HepG2 (cell line): ENCODE results near the gene TMEM182. TPM values are rescaled to one million over a fixed set of nuclear protein-coding genes. Genes with fewer than 3 reads are reported as not detected.

Source experiments
- ARNT2 ChIP-seq: sonication (generic); formaldehyde crosslinking; IDR thresholded peaks from 2 replicates; pipeline ENCODE4 v1.8.0; 2022; ENCODE audit warnings: mild to moderate bottlenecking, low read depth, missing genetic modification reagents, moderate library complexity
- CAMTA2 ChIP-seq: sonication (generic); formaldehyde crosslinking; IDR thresholded peaks from 2 replicates; pipeline ENCODE4 v1.4.0; 2020; ENCODE audit warnings: mild to moderate bottlenecking, missing genetic modification reagents, borderline replicate concordance
- FOXO1 ChIP-seq: sonication (generic); formaldehyde crosslinking; IDR thresholded peaks from 2 replicates; pipeline ENCODE4 v1.4.0; 2020; ENCODE audit warnings: missing genetic modification reagents
- GMEB1 ChIP-seq: sonication (generic); formaldehyde crosslinking; IDR thresholded peaks from 2 replicates; pipeline ENCODE4 v1.5.1; 2020; ENCODE audit warnings: missing genetic modification reagents, mild to moderate bottlenecking, borderline replicate concordance
- GTF2F1 ChIP-seq: fragments of 150-350 bp; IDR thresholded peaks from 2 replicates; pipeline ENCODE4 v1.6.1; 2014; ENCODE audit warnings: low read length
- HMGA1 ChIP-seq: sonication (generic); formaldehyde crosslinking; conservative IDR thresholded peaks from 2 replicates; pipeline ENCODE4 v1.4.0; 2020; ENCODE audit warnings: missing genetic modification reagents
- LBX2 ChIP-seq: sonication (generic); formaldehyde crosslinking; IDR thresholded peaks from 2 replicates; pipeline ENCODE4 v1.5.0; 2020; ENCODE audit warnings: missing genetic modification reagents, mild to moderate bottlenecking, borderline replicate concordance
- NFKBIZ ChIP-seq: IDR thresholded peaks from 2 replicates; pipeline ENCODE4 v1.6.1; 2018; ENCODE audit warnings: missing genetic modification reagents, missing compliant biosample characterization
- RFX5 ChIP-seq: IDR thresholded peaks from 2 replicates; pipeline ENCODE4 v1.6.1; 2011; ENCODE audit warnings: low read depth, low read length, improper control_type of control experiment
- SALL1 ChIP-seq: sonication (generic); formaldehyde crosslinking; IDR thresholded peaks from 2 replicates; pipeline ENCODE4 v1.8.0; 2022; ENCODE audit warnings: mild to moderate bottlenecking, missing genetic modification reagents
- TFDP1 ChIP-seq: IDR thresholded peaks from 2 replicates; pipeline ENCODE4 v1.6.1; 2016; ENCODE audit warnings: missing compliant biosample characterization, missing genetic modification reagents, borderline replicate concordance
- ZBTB38 ChIP-seq: sonication (generic); formaldehyde crosslinking; IDR thresholded peaks from 2 replicates; pipeline ENCODE4 v1.5.1; 2020; ENCODE audit warnings: mild to moderate bottlenecking, missing genetic modification reagents
- ZBTB7A ChIP-seq: sonication (generic); formaldehyde crosslinking; IDR thresholded peaks from 2 replicates; pipeline ENCODE4 v1.8.0; 2022; ENCODE audit warnings: mild to moderate bottlenecking, missing genetic modification reagents
- ZNF232 ChIP-seq: sonication (generic); formaldehyde crosslinking; IDR thresholded peaks from 2 replicates; pipeline ENCODE4 v1.4.0; 2020; ENCODE audit warnings: missing genetic modification reagents, borderline replicate concordance
- ZNF274 ChIP-seq: sonication (generic); formaldehyde crosslinking; IDR thresholded peaks from 2 replicates; pipeline ENCODE4 v1.5.1; 2020; ENCODE audit warnings: mild to moderate bottlenecking, missing genetic modification reagents
- ZNF34 ChIP-seq: sonication (generic); formaldehyde crosslinking; IDR thresholded peaks from 2 replicates; pipeline ENCODE4 v1.4.0; 2020; ENCODE audit warnings: mild to moderate bottlenecking, missing genetic modification reagents, borderline replicate concordance
- ZNF44 ChIP-seq: sonication (generic); formaldehyde crosslinking; IDR thresholded peaks from 2 replicates; pipeline ENCODE4 v1.5.1; 2020; ENCODE audit warnings: mild to moderate bottlenecking, missing genetic modification reagents
- ZNF570 ChIP-seq: sonication (generic); formaldehyde crosslinking; IDR thresholded peaks from 2 replicates; pipeline ENCODE4 v1.4.0; 2020; ENCODE audit warnings: mild to moderate bottlenecking, missing genetic modification reagents, borderline replicate concordance
- ZNF768 ChIP-seq: sonication (generic); formaldehyde crosslinking; IDR thresholded peaks from 2 replicates; pipeline ENCODE4 v1.4.0; 2020; ENCODE audit warnings: missing genetic modification reagents
- ZNF816 ChIP-seq: sonication (generic); formaldehyde crosslinking; IDR thresholded peaks from 2 replicates; pipeline ENCODE4 v1.8.0; 2022; ENCODE audit warnings: missing genetic modification reagents, mild to moderate bottlenecking, borderline replicate concordance
- ZZZ3 ChIP-seq: sonication (generic); formaldehyde crosslinking; IDR thresholded peaks from 2 replicates; pipeline ENCODE4 v1.4.0; 2020; ENCODE audit warnings: missing genetic modification reagents, mild to moderate bottlenecking, borderline replicate concordance
- polyA plus RNA-seq, 8 experiments: library from polyadenylated mRNA; depleted of rRNA in 3 of 8; stranded (reverse) in 7 of 8; unstranded in 1 of 8; fragments of >200 nt; fragmentation: Illumina TruSeq in 4 of 8; extraction: Trizol in 4 of 8; gene quantifications; 2 replicates each; pipeline versions ENCODE4 v1.2.1 to v1.2.3, GENCODE V29; 2011 to 2016; ENCODE audit warnings: low read depth in 4 of 8, missing spikeins in 1 of 8, mixed read lengths in 1 of 8; ENCODE audit not compliant: insufficient read depth in 1 of 8
- total RNA-seq, 5 experiments: library from RNA; depleted of rRNA; stranded (reverse); fragments of >200 nt; fragmentation: Illumina TruSeq; extraction: Trizol; gene quantifications; 2 replicates each; pipeline ENCODE4 v1.2.3, GENCODE V29; 2016; ENCODE audit warnings: low read depth in 1 of 5
- TF ChIP-seq, protein P1 (sequence below): sonication (generic); formaldehyde crosslinking; IDR thresholded peaks from 2 replicates; pipeline ENCODE4 v1.9.0; 2021; ENCODE audit warnings: missing genetic modification reagents, mild to moderate bottlenecking, borderline replicate concordance
- TF ChIP-seq, protein P2 (sequence below): IDR thresholded peaks from 2 replicates; pipeline ENCODE4 v1.6.1; 2016; ENCODE audit warnings: control low read depth
- TF ChIP-seq, protein P3 (sequence below): sonication (generic); formaldehyde crosslinking; IDR thresholded peaks from 2 replicates; pipeline ENCODE4 v1.8.1; 2023; ENCODE audit warnings: missing genetic modification reagents, inconsistent platforms, borderline replicate concordance

Gene TMEM182
- total and polyA plus RNA-seq, 2 of the 13 experiments (the other 11 are each of a cell fraction or from before 2014, with no cell fraction given), result 8.7 to 8.9 TPM

GRCh38 chr2:102724016-102724490 lies 37.8 kb upstream of the TMEM182 start (continued):
- peak; percentile 63; the same call in 1 of the 2 replicates for TF ChIP-seq GMEB1 (CRISPR knock-in tag)
- TF ChIP-seq ZBTB7A (CRISPR knock-in tag), result peak; percentile 15; the same call in 1 of the 2 replicates
- no peak for TF ChIP-seq ZBTB38 (CRISPR knock-in tag)
- TF ChIP-seq ZNF816 (CRISPR knock-in tag), result no peak
- no peak for TF ChIP-seq RFX5
- TF ChIP-seq FOXO1 (CRISPR knock-in tag), result peak; percentile 78
- no peak for TF ChIP-seq HMGA1 (CRISPR knock-in tag)
- 0 out of 2 replicates have a peak, but pooled peaks have one; percentile 66 for TF ChIP-seq ZNF34
- TF ChIP-seq SALL1 (CRISPR knock-in tag), result peak; percentile 97
- no peak for TF ChIP-seq ZNF274
- TF ChIP-seq ZNF44 (CRISPR knock-in tag), result no peak
- TF ChIP-seq, protein P1, sequence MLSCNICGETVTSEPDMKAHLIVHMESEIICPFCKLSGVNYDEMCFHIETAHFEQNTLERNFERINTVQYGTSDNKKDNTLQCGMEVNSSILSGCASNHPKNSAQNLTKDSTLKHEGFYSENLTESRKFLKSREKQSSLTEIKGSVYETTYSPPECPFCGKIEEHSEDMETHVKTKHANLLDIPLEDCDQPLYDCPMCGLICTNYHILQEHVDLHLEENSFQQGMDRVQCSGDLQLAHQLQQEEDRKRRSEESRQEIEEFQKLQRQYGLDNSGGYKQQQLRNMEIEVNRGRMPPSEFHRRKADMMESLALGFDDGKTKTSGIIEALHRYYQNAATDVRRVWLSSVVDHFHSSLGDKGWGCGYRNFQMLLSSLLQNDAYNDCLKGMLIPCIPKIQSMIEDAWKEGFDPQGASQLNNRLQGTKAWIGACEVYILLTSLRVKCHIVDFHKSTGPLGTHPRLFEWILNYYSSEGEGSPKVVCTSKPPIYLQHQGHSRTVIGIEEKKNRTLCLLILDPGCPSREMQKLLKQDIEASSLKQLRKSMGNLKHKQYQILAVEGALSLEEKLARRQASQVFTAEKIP (CRISPR knock-in tag), result no peak
- TF ChIP-seq, protein P2, sequence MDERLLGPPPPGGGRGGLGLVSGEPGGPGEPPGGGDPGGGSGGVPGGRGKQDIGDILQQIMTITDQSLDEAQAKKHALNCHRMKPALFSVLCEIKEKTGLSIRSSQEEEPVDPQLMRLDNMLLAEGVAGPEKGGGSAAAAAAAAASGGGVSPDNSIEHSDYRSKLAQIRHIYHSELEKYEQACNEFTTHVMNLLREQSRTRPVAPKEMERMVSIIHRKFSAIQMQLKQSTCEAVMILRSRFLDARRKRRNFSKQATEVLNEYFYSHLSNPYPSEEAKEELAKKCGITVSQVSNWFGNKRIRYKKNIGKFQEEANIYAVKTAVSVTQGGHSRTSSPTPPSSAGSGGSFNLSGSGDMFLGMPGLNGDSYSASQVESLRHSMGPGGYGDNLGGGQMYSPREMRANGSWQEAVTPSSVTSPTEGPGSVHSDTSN (CRISPR knock-in tag), result peak; percentile 14; the same call in 1 of the 2 replicates
- TF ChIP-seq ARNT2 (CRISPR knock-in tag), result no peak
- no peak for TF ChIP-seq LBX2
- no peak for TF ChIP-seq ZNF570 (CRISPR knock-in tag)
- TF ChIP-seq TFDP1 (CRISPR knock-in tag), result no peak
- TF ChIP-seq CAMTA2 (CRISPR knock-in tag), result no peak
- TF ChIP-seq, protein P3, sequence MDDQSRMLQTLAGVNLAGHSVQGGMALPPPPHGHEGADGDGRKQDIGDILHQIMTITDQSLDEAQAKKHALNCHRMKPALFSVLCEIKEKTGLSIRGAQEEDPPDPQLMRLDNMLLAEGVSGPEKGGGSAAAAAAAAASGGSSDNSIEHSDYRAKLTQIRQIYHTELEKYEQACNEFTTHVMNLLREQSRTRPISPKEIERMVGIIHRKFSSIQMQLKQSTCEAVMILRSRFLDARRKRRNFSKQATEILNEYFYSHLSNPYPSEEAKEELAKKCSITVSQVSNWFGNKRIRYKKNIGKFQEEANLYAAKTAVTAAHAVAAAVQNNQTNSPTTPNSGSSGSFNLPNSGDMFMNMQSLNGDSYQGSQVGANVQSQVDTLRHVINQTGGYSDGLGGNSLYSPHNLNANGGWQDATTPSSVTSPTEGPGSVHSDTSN, result no peak
- TF ChIP-seq GTF2F1, result no peak
- no peak for TF ChIP-seq ZZZ3
- no peak for TF ChIP-seq ZNF768 (CRISPR knock-in tag)
- TF ChIP-seq ZNF232 (CRISPR knock-in tag), result peak; percentile 44; the same call in 1 of the 2 replicates
- no peak for TF ChIP-seq NFKBIZ (CRISPR knock-in tag)
